DOHH2 (cell line): Measurements from ENCODE around the gene CD207.

Experiments used
- H3F3A ChIP-seq: fragments of 200-600 bp; sonication (generic), shearing (Covaris generic); 2 replicates; pipeline ENCODE4 v1.6.0; 2016; ENCODE audit warnings: antibody characterized with exemption, mild to moderate bottlenecking; ENCODE audit not compliant: control insufficient read depth, insufficient read depth
- H3K27ac ChIP-seq: fragments of 200-600 bp; sonication (generic); 2 replicates; pipeline ENCODE4 v1.5.1; 2014; ENCODE audit warnings: low read depth, mild to moderate bottlenecking, low read length, moderate library complexity
- H3K27me3 ChIP-seq: fragments of 200-600 bp; sonication (generic); 2 replicates; pipeline ENCODE4 v1.6.1; 2014; ENCODE audit warnings: mild to moderate bottlenecking, low read length, mixed read lengths; ENCODE audit not compliant: control insufficient read depth
- H3K36me3 ChIP-seq: fragments of 200-600 bp; sonication (generic); 2 replicates; pipeline ENCODE4 v1.6.1; 2014; ENCODE audit warnings: mild to moderate bottlenecking, low read length, moderate library complexity, mixed read lengths; ENCODE audit not compliant: control insufficient read depth
- H3K4me1 ChIP-seq: fragments of 200-600 bp; sonication (generic); 2 replicates; pipeline ENCODE4 v1.6.1; 2014; ENCODE audit warnings: mild to moderate bottlenecking, low read length, mixed read lengths; ENCODE audit not compliant: control insufficient read depth
- H3K4me2 ChIP-seq: fragments of 200-600 bp; sonication (generic); 2 replicates; pipeline ENCODE4 v1.6.0; 2014; ENCODE audit warnings: mild to moderate bottlenecking, low read length, moderate library complexity
- H3K4me3 ChIP-seq: fragments of 200-600 bp; sonication (generic); 2 replicates; pipeline ENCODE4 v1.5.1; 2014; ENCODE audit warnings: mild to moderate bottlenecking, low read length, mixed read lengths
- H3K79me2 ChIP-seq: fragments of 200-600 bp; sonication (generic); 2 replicates; pipeline ENCODE4 v1.6.1; 2014; ENCODE audit warnings: mild to moderate bottlenecking, low read length, mixed read lengths; ENCODE audit not compliant: control insufficient read depth
- H3K9me2 ChIP-seq: fragments of 200-600 bp; sonication (generic); replicated peaks from 2 replicates; pipeline ENCODE4 v1.6.1; 2014; ENCODE audit warnings: mild to moderate bottlenecking, low read length, mixed read lengths; ENCODE audit not compliant: control insufficient read depth
- H3K9me3 ChIP-seq: fragments of 200-600 bp; sonication (generic); 2 replicates; pipeline ENCODE4 v1.6.1; 2014; ENCODE audit warnings: antibody characterized with exemption, low read length, mixed read lengths; ENCODE audit not compliant: control insufficient read depth, insufficient read depth
- H4K20me1 ChIP-seq: fragments of 200-600 bp; sonication (generic); 2 replicates; pipeline ENCODE4 v1.6.0; 2014; ENCODE audit warnings: low read depth, mild to moderate bottlenecking, antibody characterized with exemption, low read length, moderate library complexity; ENCODE audit not compliant: control insufficient read depth, insufficient read depth
- EZH2phosphoT487 ChIP-seq: fragments of 200-600 bp; sonication (generic); IDR thresholded peaks from 2 replicates; pipeline ENCODE4 v1.6.1; 2017; ENCODE audit warnings: borderline replicate concordance, mild to moderate bottlenecking, antibody characterized with exemption, low read length, moderate library complexity, mixed read lengths
- TF ChIP-seq, protein P1 (sequence below): fragments of 200-600 bp; sonication (generic); IDR thresholded peaks from one replicate; pipeline ENCODE4 v1.5.1; 2014; ENCODE audit warnings: antibody characterized with exemption, mild to moderate bottlenecking, low read depth, low read length; ENCODE audit not compliant: poor library complexity, severe bottlenecking

The CD207 gene

DNA sequence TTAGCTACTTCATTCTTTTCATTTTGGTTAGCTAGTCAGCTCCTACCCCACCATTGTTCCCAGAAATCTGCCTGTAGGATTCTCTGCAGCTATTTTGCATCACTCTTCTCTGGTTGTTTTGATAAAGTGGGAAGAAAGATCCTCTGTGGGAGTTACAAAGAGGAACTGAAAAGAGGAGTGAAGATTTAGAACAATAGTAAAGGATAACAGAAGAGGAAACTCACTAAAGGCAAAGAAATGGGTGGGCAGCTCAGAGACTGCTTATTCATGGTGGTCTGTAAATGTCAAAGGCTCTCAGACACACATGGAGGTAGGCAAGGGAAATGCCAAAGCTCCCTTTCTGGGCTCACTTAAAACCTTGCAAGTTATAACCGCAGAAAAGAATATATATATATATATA lies 17.2 kb upstream of the CD207 start:
- peaks cover 7% of the 10 kb centered on the region; the same call in 1 of the 2 replicates for H3K27me3 ChIP-seq

DNA sequence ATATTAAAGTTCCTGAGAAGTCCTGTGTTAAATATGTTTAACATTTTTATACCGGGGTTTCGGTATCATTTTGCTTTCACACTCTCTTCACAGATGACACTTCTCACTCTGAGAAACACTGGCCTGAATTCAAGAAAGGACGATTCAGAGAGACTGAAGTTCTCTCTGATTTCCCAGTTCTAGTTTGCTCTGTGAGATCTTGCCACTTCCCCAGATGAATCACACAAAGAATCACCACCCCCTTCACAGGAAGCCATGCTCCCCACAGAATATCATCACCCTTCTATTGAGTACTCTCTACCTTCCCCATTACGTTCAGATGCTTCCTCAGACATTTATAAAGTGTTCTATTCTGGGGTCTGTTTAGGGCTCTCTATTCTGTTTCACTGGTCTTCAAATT lies 16.1 kb upstream of the CD207 start:
- H3F3A ChIP-seq: no peaks in the 10 kb centered on the region
- TF ChIP-seq, protein P1, sequence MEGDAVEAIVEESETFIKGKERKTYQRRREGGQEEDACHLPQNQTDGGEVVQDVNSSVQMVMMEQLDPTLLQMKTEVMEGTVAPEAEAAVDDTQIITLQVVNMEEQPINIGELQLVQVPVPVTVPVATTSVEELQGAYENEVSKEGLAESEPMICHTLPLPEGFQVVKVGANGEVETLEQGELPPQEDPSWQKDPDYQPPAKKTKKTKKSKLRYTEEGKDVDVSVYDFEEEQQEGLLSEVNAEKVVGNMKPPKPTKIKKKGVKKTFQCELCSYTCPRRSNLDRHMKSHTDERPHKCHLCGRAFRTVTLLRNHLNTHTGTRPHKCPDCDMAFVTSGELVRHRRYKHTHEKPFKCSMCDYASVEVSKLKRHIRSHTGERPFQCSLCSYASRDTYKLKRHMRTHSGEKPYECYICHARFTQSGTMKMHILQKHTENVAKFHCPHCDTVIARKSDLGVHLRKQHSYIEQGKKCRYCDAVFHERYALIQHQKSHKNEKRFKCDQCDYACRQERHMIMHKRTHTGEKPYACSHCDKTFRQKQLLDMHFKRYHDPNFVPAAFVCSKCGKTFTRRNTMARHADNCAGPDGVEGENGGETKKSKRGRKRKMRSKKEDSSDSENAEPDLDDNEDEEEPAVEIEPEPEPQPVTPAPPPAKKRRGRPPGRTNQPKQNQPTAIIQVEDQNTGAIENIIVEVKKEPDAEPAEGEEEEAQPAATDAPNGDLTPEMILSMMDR: no peak
- TF ChIP-seq EZH2phosphoT487: no peak
- H3K27me3 ChIP-seq: peaks cover 7% of the 10 kb centered on the region; the same call in 1 of the 2 replicates
- no peaks in the 10 kb centered on the region for H3K9me2 ChIP-seq
- H3K4me3 ChIP-seq: no peak overlapping the region
- H4K20me1 ChIP-seq: no peaks in the 10 kb centered on the region
- H3K9me3 ChIP-seq: no peaks in the 10 kb centered on the region
- H3K4me2 ChIP-seq: no peak overlapping the region
- H3K4me1 ChIP-seq: no peaks in the 10 kb centered on the region
- H3K27ac ChIP-seq: no peak overlapping the region
- no peaks in the 10 kb centered on the region for H3K79me2 ChIP-seq
- H3K36me3 ChIP-seq: no peaks in the 10 kb centered on the region

More for the DNA sequence above, 17.2 kb upstream of the CD207 start:
- no peaks in the 10 kb centered on the region for H3K36me3 ChIP-seq
- H3K4me1 ChIP-seq: no peaks in the 10 kb centered on the region
- no peaks in the 10 kb centered on the region for H3K9me3 ChIP-seq
- no peak overlapping the region for H3K4me2 ChIP-seq
- no peaks in the 10 kb centered on the region for H3K9me2 ChIP-seq
- no peaks in the 10 kb centered on the region for H3F3A ChIP-seq
- TF ChIP-seq EZH2phosphoT487: no peak
- TF ChIP-seq, protein P1: no peak
- H3K27ac ChIP-seq: no peak overlapping the region
- no peaks in the 10 kb centered on the region for H4K20me1 ChIP-seq
- no peaks in the 10 kb centered on the region for H3K79me2 ChIP-seq
- H3K4me3 ChIP-seq: no peak overlapping the region

DNA sequence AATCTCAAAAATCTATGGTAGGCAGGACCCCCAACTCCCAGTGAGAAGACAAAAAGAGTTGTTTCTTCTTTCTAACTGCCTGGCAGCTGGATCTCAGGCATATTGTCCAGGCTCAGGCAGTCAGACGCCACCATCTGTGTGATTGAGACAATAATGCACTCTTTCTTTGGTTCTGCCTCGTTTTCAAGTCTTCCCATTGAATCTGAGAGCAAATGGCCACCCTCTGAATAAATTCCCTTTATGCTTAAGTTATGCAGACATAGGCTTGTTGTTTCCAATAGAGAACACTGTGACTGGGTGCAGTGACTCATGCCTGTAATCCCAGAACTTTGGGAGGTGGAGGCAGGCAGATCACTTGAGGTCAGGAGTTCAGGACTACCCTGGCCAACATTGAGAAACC lies 15.3 kb upstream of the CD207 start:
- Histone ChIP-seq H3K4me2 (no peak overlapping the region), H3K79me2 (no peaks in the 10 kb centered on the region), H3K4me3 (no peak overlapping the region), H4K20me1 (no peaks in the 10 kb centered on the region), H3F3A (no peaks in the 10 kb centered on the region), H3K9me2 (no peaks in the 10 kb centered on the region), H3K4me1 (no peaks in the 10 kb centered on the region), H3K27me3 (peaks cover 6% of the 10 kb centered on the region; the same call in 1 of the 2 replicates), H3K36me3 (no peaks in the 10 kb centered on the region), H3K9me3 (no peaks in the 10 kb centered on the region), H3K27ac (no peak overlapping the region)
- TF ChIP-seq, protein P1: no peak
- no peak for TF ChIP-seq EZH2phosphoT487
